ENCODE results near the gene HYLS1. TPM values are rescaled to one million over a fixed set of nuclear protein-coding genes. Genes with fewer than 3 reads are reported as not detected.

HYLS1 gene
- total RNA-seq, 1 experiment from 2014 or later, result 16.7 TPM

DNA sequence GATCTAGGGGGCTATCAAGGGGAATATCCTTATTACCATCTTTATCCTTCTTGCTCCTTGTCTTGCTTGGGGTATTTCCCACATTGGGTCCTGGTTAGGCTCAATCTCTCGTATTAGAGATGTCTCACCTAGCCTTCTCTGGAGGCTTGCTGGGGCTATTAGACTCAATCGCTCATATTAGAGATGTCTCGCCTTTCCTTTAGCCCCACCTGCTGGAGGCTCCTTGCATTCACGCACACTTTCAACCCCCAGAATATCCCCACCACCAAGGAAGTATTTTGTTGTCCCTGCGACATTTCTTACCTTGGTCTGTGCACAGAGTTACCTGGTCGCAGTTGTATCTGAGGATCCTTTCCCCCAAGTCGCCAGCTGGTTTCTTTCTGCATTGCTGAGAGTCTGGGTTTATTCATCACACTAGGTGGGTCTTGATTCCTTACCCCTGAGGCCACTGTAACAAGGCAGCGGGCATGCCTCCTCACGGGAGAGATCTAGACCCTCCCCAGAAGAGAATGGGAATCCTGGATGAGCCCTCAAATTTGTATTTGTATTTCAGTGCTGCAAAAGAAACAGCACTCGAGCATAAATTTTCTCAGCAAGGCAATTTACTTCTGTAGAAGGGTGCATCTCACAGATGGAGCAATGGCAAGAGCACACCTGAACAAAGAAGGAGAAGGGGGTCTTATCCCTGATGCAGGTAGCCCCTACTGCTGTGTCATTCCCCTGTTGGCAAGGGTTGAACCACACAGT is 15.9 kb upstream of the HYLS1 start:
- Histone ChIP-seq H3K27ac (no peak overlapping the region), H3K36me3 (ENCODE audit: low read depth) (no peaks in the 10 kb centered on the region), H2AFZ (no peak overlapping the region), H3K27me3 (ENCODE audit: insufficient read depth, low read depth) (no peaks in the 10 kb centered on the region; the same call in 1 of the 2 replicates), H3K4me1 (replicated peaks; ENCODE audit: insufficient read depth) (no peaks in the 10 kb centered on the region), H3K4me3 (no peak overlapping the region), H3F3A (ENCODE audit: insufficient read depth, low read depth) (no peaks in the 10 kb centered on the region), H3K9me2 (ENCODE audit: insufficient read depth) (no peaks in the 10 kb centered on the region), H3K4me2 (no peak overlapping the region), H3K9me3 (ENCODE audit: insufficient read depth, low read depth) (peaks cover 5% of the 10 kb centered on the region; the same call in 1 of the 2 replicates), H3K79me2 (ENCODE audit: low read depth) (no peaks in the 10 kb centered on the region), H4K20me1 (ENCODE audit: insufficient read depth) (no peaks in the 10 kb centered on the region)
- ChIA-PET CTCF (no interaction called here), POLR2A (ENCODE audit: unreplicated experiment) (no interaction called here)
- intact Hi-C loops (cut with micrococcal nuclease; ENCODE audit: unreplicated experiment), result loop anchor here (5.0 to 10.0 kb wide), 2 partner anchors 907 to 1469 kb away; no protein-coding TSS in a partner anchor
- DNase-seq, result no peak
- no TSS peak for BruUV-seq (replicated peaks)
- no peak for TF ChIP-seq EZH2 (IDR thresholded peaks at IDR 0.05; ENCODE audit: low read depth)
- TF ChIP-seq, protein P1, sequence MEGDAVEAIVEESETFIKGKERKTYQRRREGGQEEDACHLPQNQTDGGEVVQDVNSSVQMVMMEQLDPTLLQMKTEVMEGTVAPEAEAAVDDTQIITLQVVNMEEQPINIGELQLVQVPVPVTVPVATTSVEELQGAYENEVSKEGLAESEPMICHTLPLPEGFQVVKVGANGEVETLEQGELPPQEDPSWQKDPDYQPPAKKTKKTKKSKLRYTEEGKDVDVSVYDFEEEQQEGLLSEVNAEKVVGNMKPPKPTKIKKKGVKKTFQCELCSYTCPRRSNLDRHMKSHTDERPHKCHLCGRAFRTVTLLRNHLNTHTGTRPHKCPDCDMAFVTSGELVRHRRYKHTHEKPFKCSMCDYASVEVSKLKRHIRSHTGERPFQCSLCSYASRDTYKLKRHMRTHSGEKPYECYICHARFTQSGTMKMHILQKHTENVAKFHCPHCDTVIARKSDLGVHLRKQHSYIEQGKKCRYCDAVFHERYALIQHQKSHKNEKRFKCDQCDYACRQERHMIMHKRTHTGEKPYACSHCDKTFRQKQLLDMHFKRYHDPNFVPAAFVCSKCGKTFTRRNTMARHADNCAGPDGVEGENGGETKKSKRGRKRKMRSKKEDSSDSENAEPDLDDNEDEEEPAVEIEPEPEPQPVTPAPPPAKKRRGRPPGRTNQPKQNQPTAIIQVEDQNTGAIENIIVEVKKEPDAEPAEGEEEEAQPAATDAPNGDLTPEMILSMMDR (conservative IDR thresholded peaks at IDR 0.05), result peak; percentile 51; the same call in 1 of the 2 replicates

DNA sequence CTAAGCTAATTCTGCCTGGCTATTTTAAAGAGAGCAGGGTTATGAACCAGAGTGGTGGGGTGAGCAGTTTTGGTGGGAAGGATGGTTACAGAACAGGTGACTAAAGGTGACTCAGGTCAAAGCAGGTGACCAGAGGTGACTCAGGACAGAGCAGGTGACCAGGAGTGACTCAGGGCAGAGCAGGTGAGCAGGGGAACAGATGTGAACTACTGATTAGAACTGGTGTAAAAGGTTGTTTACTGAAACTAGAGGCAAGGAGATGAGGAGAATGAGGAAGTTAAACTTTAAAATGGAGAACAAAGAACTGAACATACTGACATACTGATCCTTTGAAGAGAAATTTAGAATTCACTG is 15.4 kb upstream of the HYLS1 start:
- Histone ChIP-seq H3K4me2 (no peak overlapping the region), H3K4me3 (no peak overlapping the region), H2AFZ (no peak overlapping the region), H3K79me2 (ENCODE audit: low read depth) (no peaks in the 10 kb centered on the region), H3K27me3 (ENCODE audit: insufficient read depth, low read depth) (no peaks in the 10 kb centered on the region; the same call in 1 of the 2 replicates), H4K20me1 (ENCODE audit: insufficient read depth) (no peaks in the 10 kb centered on the region), H3K4me1 (replicated peaks; ENCODE audit: insufficient read depth) (no peaks in the 10 kb centered on the region), H3K9me3 (ENCODE audit: insufficient read depth, low read depth) (peaks cover 5% of the 10 kb centered on the region; the same call in 1 of the 2 replicates), H3K36me3 (ENCODE audit: low read depth) (no peaks in the 10 kb centered on the region), H3K27ac (no peak overlapping the region), H3K9me2 (ENCODE audit: insufficient read depth) (no peaks in the 10 kb centered on the region), H3F3A (ENCODE audit: insufficient read depth, low read depth) (no peaks in the 10 kb centered on the region)
- ChIA-PET POLR2A (ENCODE audit: unreplicated experiment) (no interaction called here), CTCF (no interaction called here)
- no peak for TF ChIP-seq EZH2 (IDR thresholded peaks at IDR 0.05; ENCODE audit: low read depth)
- TF ChIP-seq, protein P1 (conservative IDR thresholded peaks at IDR 0.05), result no peak
- no peak for DNase-seq
- intact Hi-C loops (cut with micrococcal nuclease; ENCODE audit: unreplicated experiment), result loop anchor here (5.0 to 10.0 kb wide), 2 partner anchors 907 to 1470 kb away; no protein-coding TSS in a partner anchor
- BruUV-seq (replicated peaks), result no TSS peak

DNA sequence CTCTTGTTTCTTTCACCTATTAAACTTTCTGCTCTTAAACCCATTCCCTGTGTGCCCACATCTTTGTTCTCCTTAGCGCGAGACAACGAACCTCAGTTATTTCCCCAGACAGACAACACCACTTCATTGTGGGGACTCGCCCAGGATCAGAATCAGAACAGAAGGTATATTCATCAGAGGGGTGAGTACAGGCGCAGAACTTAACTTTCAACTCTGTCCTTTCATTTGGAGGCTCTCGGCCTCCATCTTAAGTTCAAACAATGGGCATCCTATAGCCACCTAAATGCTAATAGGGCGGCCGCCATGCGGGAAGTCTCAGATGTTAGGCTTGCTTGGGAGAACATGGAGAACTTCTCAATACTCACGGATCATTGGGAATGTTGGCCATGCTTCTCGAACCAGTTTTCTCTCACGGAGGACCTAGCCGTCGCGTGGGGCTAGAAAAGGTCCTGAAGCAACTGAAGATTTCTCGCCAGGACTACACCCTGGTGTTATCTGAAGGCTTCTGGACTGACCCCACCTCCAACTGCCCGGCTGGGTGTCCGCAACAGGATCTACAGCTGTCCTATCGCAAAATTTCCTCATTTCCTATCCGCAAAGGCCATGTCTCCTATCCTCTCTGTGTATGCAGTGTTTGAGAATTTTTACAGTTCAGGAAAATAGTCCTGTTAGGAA is 13.4 kb upstream of the HYLS1 start:
- Histone ChIP-seq H3K4me3 (no peak overlapping the region), H4K20me1 (ENCODE audit: insufficient read depth) (no peaks in the 10 kb centered on the region), H3K79me2 (ENCODE audit: low read depth) (no peaks in the 10 kb centered on the region), H3K9me3 (ENCODE audit: insufficient read depth, low read depth) (peaks cover 5% of the 10 kb centered on the region; the same call in 1 of the 2 replicates), H2AFZ (no peak overlapping the region), H3K27ac (no peak overlapping the region), H3F3A (ENCODE audit: insufficient read depth, low read depth) (no peaks in the 10 kb centered on the region), H3K9me2 (ENCODE audit: insufficient read depth) (no peaks in the 10 kb centered on the region), H3K4me1 (replicated peaks; ENCODE audit: insufficient read depth) (no peaks in the 10 kb centered on the region), H3K27me3 (ENCODE audit: insufficient read depth, low read depth) (no peaks in the 10 kb centered on the region; the same call in 1 of the 2 replicates), H3K36me3 (ENCODE audit: low read depth) (no peaks in the 10 kb centered on the region), H3K4me2 (no peak overlapping the region)
- BruUV-seq (replicated peaks), result no TSS peak
- intact Hi-C loops (cut with micrococcal nuclease; ENCODE audit: unreplicated experiment), result loop anchor here (5.0 to 10.0 kb wide), 2 partner anchors 909 to 1472 kb away; no protein-coding TSS in a partner anchor
- no peak for TF ChIP-seq EZH2 (IDR thresholded peaks at IDR 0.05; ENCODE audit: low read depth)
- TF ChIP-seq, protein P1 (conservative IDR thresholded peaks at IDR 0.05), result no peak
- POLR2A ChIA-PET (ENCODE audit: unreplicated experiment), result no interaction called here
- DNase-seq, result no peak
- CTCF ChIA-PET, result no interaction called here
